Upper lobe of left lung (tissue), 6 donors: Measurements from ENCODE around the gene CYB561D1. TPM values are rescaled to one million over a fixed set of nuclear protein-coding genes. Genes with fewer than 3 reads are reported as not detected.

Source experiments
- ATAC-seq, 2 donors: fragments of 200-7000 bp; cut with Tn5 transposase; one replicate each; pipeline ENCODE4 v1.9.1; 2022; ENCODE audit warnings: mild to moderate bottlenecking in 2 of 2, moderate library complexity in 2 of 2; ENCODE audit not compliant: low FRiP score in 2 of 2
- DNase-seq, 2 donors: peaks; one replicate each; pipeline ENCODE4 v3.0.0-alpha.2; 2019 to 2020
- H3K27ac ChIP-seq, 4 donors: fragments of 200-600 bp; sonication (generic); one replicate each; pipeline ENCODE4 v1.5.1; 2016 to 2019
- H3K27me3 ChIP-seq, 4 donors: fragments of 200-600 bp; sonication (generic); one replicate each; pipeline ENCODE4 v1.5.1; 2017 to 2019
- H3K36me3 ChIP-seq, 4 donors: fragments of 200-600 bp; sonication (generic); one replicate each; pipeline ENCODE4 v1.5.1; 2016 to 2019
- H3K4me1 ChIP-seq, 4 donors: fragments of 200-600 bp; sonication (generic); one replicate each; pipeline ENCODE4 v1.5.1; 2018 to 2019
- H3K4me3 ChIP-seq, 4 donors: fragments of 200-600 bp; sonication (generic); one replicate each; pipeline ENCODE4 v1.5.1; 2017 to 2019; ENCODE audit warnings: mild to moderate bottlenecking in 2 of 4, moderate library complexity in 1 of 4
- H3K9me3 ChIP-seq, 4 donors: fragments of 200-600 bp; sonication (generic); one replicate each; pipeline ENCODE4 v1.5.1; 2018 to 2019
- CTCF ChIP-seq, 6 experiments: fragments of 450-650 bp in 4 of 6; fragments of 200-600 bp in 2 of 6; sonication (generic) in 2 of 6; IDR thresholded peaks; one replicate each; pipeline ENCODE4 v1.5.1; 2016 to 2019; ENCODE audit warnings: antibody characterized with exemption in 6 of 6
- EP300 ChIP-seq, 4 donors: sonication (generic); formaldehyde crosslinking; IDR thresholded peaks; one replicate each; pipeline ENCODE4 v1.5.1; 2017; ENCODE audit warnings: antibody characterized with exemption in 4 of 4, control low read depth in 2 of 4
- POLR2A ChIP-seq, 4 donors: fragments of 450-650 bp; IDR thresholded peaks; one replicate each; pipeline ENCODE4 v1.5.1; 2016 to 2017; ENCODE audit warnings: antibody characterized with exemption in 4 of 4, mild to moderate bottlenecking in 2 of 4
- POLR2AphosphoS5 ChIP-seq, 2 donors: sonication (generic); formaldehyde crosslinking; IDR thresholded peaks; one replicate each; pipeline ENCODE4 v1.5.1; 2017; ENCODE audit warnings: antibody characterized with exemption in 2 of 2
- WGBS, 2 donors: methylation state at CpG; one replicate each; pipeline ENCODE4 v1.1.5; 2017 to 2018; 5-methylcytosine and 5-hydroxymethylcytosine counted together
- total RNA-seq, 6 donors: library from RNA; depleted of rRNA in 4 of 6; stranded (reverse); fragments of >200 nt in 4 of 6; gene quantifications; one replicate each; pipeline versions ENCODE4 v1.1.0 to v1.2.1, GENCODE V29; 2016 to 2021
- donor health status: DM: no; HTN: no; CAD: no; lungs with moderate emphysema.
- donor health status: DM: no; HTN: yes; CAD: no; lungs with severe emphysema.

Gene CYB561D1
- total RNA-seq, 6 donors from 2014 or later: 4.2 to 16.4 (median 9.9) TPM

- H3K27me3 ChIP-seq: no peaks in the 10 kb centered on the region
- no peak for TF ChIP-seq POLR2AphosphoS5 (IDR thresholded peaks at IDR 0.05)
- no peak for TF ChIP-seq POLR2A (IDR thresholded peaks at IDR 0.05)
- TF ChIP-seq EP300 (IDR thresholded peaks at IDR 0.05): no peak
- TF ChIP-seq CTCF (IDR thresholded peaks at IDR 0.05): no peak
- 81 to 84% methylated on average over 9 of the region's 9 CpGs for WGBS, 2 donors
- no peak overlapping the region for H3K27ac ChIP-seq
- no peak overlapping the region for H3K4me3 ChIP-seq
- no peaks in the 10 kb centered on the region for H3K9me3 ChIP-seq
- ATAC-seq: no peak
- DNase-seq: no peak
- no peaks in the 10 kb centered on the region for H3K4me1 ChIP-seq
- no peaks in the 10 kb centered on the region for H3K36me3 ChIP-seq
Observed at GRCh38 chr1:109475261-109475660, 18.6 kb upstream of the CYB561D1 start.

GRCh38 chr1:109476825-109477224, 17.1 kb upstream of the CYB561D1 start:
- no peaks in the 10 kb centered on the region for H3K27me3 ChIP-seq
- no peak overlapping the region for H3K27ac ChIP-seq
- H3K36me3 ChIP-seq: no peaks in the 10 kb centered on the region
- WGBS, 2 donors: 86 to 94% methylated on average over 8 of the region's 8 CpGs
- no peak for ATAC-seq
- no peak overlapping the region for H3K4me3 ChIP-seq
- DNase-seq: no peak
- TF ChIP-seq POLR2AphosphoS5 (IDR thresholded peaks at IDR 0.05): no peak
- TF ChIP-seq CTCF (IDR thresholded peaks at IDR 0.05): no peak
- no peak for TF ChIP-seq EP300 (IDR thresholded peaks at IDR 0.05)
- no peak for TF ChIP-seq POLR2A (IDR thresholded peaks at IDR 0.05)
- H3K4me1 ChIP-seq: no peaks in the 10 kb centered on the region
- no peaks in the 10 kb centered on the region for H3K9me3 ChIP-seq

- Histone ChIP-seq H3K4me3 (no peak overlapping the region), H3K9me3 (no peaks in the 10 kb centered on the region), H3K4me1 (peaks cover under 1 to 1% (median under 1%) of the 10 kb centered on the region in 4 donors), H3K27ac (no peak overlapping the region), H3K36me3 (no peaks in the 10 kb centered on the region), H3K27me3 (no peaks in the 10 kb centered on the region)
- TF ChIP-seq CTCF (IDR thresholded peaks at IDR 0.05): no peak
- TF ChIP-seq POLR2A (IDR thresholded peaks at IDR 0.05): no peak
- TF ChIP-seq POLR2AphosphoS5 (IDR thresholded peaks at IDR 0.05): no peak
- ATAC-seq (peak in 1 of 2 donors; percentile 20), DNase-seq (peak in 1 of 2 donors; percentile 61)
- WGBS, 2 donors: 61 to 67% methylated on average over 5 of the region's 6 CpGs
Observed at GRCh38 chr1:109477821-109478220, 16.1 kb upstream of the CYB561D1 start.

GRCh38 chr1:109478806-109479205, 15.1 kb upstream of the CYB561D1 start:
- peak; percentile 37 to 62 for DNase-seq
- H3K4me3 ChIP-seq: no peak overlapping the region
- ATAC-seq: no peak

More at GRCh38 chr1:109478806-109479205, 15.1 kb upstream of the CYB561D1 start:
- no peaks in the 10 kb centered on the region for H3K27me3 ChIP-seq
- TF ChIP-seq POLR2A (IDR thresholded peaks at IDR 0.05) (no peak), CTCF (IDR thresholded peaks at IDR 0.05) (no peak), EP300 (IDR thresholded peaks at IDR 0.05) (no peak), POLR2AphosphoS5 (IDR thresholded peaks at IDR 0.05) (no peak)
- H3K4me1 ChIP-seq: peaks cover 6 to 8% (median 7%) of the 10 kb centered on the region in 4 donors
- WGBS, 2 donors: 14 to 19% methylated on average over 7 of the region's 7 CpGs
- no peaks in the 10 kb centered on the region for H3K36me3 ChIP-seq
- H3K27ac ChIP-seq: no peak overlapping the region
- no peaks in the 10 kb centered on the region for H3K9me3 ChIP-seq
